Activated CD8-positive, alpha-beta memory T cell treated with anti-CD3 and anti-CD28 coated beads, Interleukin-2, amount 10 ng/mL, durations not matched to agents 7 days and 5 days (primary cell): ENCODE data around the gene S100A13. TPM values are rescaled to one million over a fixed set of nuclear protein-coding genes. Genes with fewer than 3 reads are reported as not detected.
A peak's percentile ranks its signal among the peaks of the same experiment; 100 is the strongest.

Experiments
- ATAC-seq: fragments of 150-1000 bp; cut with Tn5 transposase; one replicate; pipeline ENCODE4 v1.10.0; 2021; ENCODE audit warnings: moderate library complexity
- CTCF ChIA-PET: fragments of 350-600 bp; sonication (Branson Sonifier 250); formaldehyde crosslinking; loops from one replicate; lab custom pipeline; 2021; ENCODE audit warnings: antibody characterized with exemption; lab: Charles Lee
- DNase-seq: peaks from one replicate; pipeline ENCODE4 v3.0.0-alpha.2; 2020
- H3K27ac Mint-ChIP-seq: one replicate; pipeline ENCODE4 v1.8.0; 2021; ENCODE audit warnings: mild to moderate bottlenecking, mixed read lengths
- H3K27me3 Mint-ChIP-seq: one replicate; pipeline ENCODE4 v1.8.0; 2021; ENCODE audit warnings: mixed read lengths
- H3K36me3 Mint-ChIP-seq: one replicate; pipeline ENCODE4 v1.8.0; 2021; ENCODE audit warnings: mild to moderate bottlenecking, mixed read lengths
- H3K4me1 Mint-ChIP-seq: one replicate; pipeline ENCODE4 v1.8.0; 2021; ENCODE audit warnings: mixed read lengths
- H3K4me3 Mint-ChIP-seq: one replicate; pipeline ENCODE4 v1.8.0; 2021; ENCODE audit warnings: mild to moderate bottlenecking, moderate library complexity, mixed read lengths
- H3K9me3 Mint-ChIP-seq: one replicate; pipeline ENCODE4 v1.8.0; 2022; ENCODE audit warnings: low read depth, mixed read lengths
- total RNA-seq, 2 experiments: library from RNA; stranded (reverse); gene quantifications; one replicate each; pipeline ENCODE4 v1.2.3, GENCODE V29; 2021

Gene S100A13
- total RNA-seq, 2 experiments from 2014 or later = 6.0 to 7.0 TPM

GRCh38 chr1:153659656-153660055 lies 32.4 kb upstream of the S100A13 start:
- Mint-ChIP-seq H3K4me3 (peak overlapping the region; percentile 83), H3K36me3 (peaks cover 28% of the 10 kb centered on the region), H3K4me1 (peaks cover 14% of the 10 kb centered on the region), H3K27me3 (no peaks in the 10 kb centered on the region), H3K27ac (peak overlapping the region; percentile 87), H3K9me3 (no peaks in the 10 kb centered on the region)
- DNase-seq (no peak), ATAC-seq (no peak)
- CTCF ChIA-PET = interaction anchor here (1.2 to 2.1 kb wide), 3 partner anchors 11 to 149 kb away, joined by 5 to 13 read pairs (median 5); partner anchors contain the start of gene ILF2

- Mint-ChIP-seq H3K36me3 (peaks cover 25% of the 10 kb centered on the region), H3K27ac (peak overlapping the region; percentile 87), H3K9me3 (no peaks in the 10 kb centered on the region), H3K27me3 (no peaks in the 10 kb centered on the region), H3K4me1 (peaks cover 14% of the 10 kb centered on the region), H3K4me3 (peak overlapping the region; percentile 83)
- CTCF ChIA-PET = interaction anchor here (1.2 to 2.1 kb wide), 3 partner anchors 11 to 148 kb away, joined by 5 to 13 read pairs (median 5); partner anchors contain the start of gene ILF2
- ATAC-seq (no peak), DNase-seq (no peak)
These were observed 31.9 kb upstream of the S100A13 start for GRCh38 chr1:153659175-153659534.

GRCh38 chr1:153658400-153659174 lies 31.3 kb upstream of the S100A13 start, which contains the start of gene SNAPIN:
Gene SNAPIN, plus strand, starts transcription at chr1:153658703. Its CDS starts 41 bp downstream, at chr1:153658744.
- peaks cover 14% of the 10 kb centered on the region for H3K4me1 Mint-ChIP-seq
- no peaks in the 10 kb centered on the region for H3K27me3 Mint-ChIP-seq
- peak within 1 kb of the TSS; percentile 83 for H3K4me3 Mint-ChIP-seq
- DNase-seq (peak; percentile 95), ATAC-seq (peak; percentile 98)
- CTCF ChIA-PET = interaction anchor here (0.6 to 2.1 kb wide), 6 partner anchors 8 to 328 kb away, joined by 3 to 13 read pairs (median 4); partner anchors contain the start of gene ILF2
- peak within 1 kb of the TSS; percentile 87 for H3K27ac Mint-ChIP-seq
- peaks cover 21% of the 10 kb centered on the region for H3K36me3 Mint-ChIP-seq
- H3K9me3 Mint-ChIP-seq = no peaks in the 10 kb centered on the region

GRCh38 chr1:153655333-153655732 lies 28.0 kb upstream of the S100A13 start:
- H3K36me3 Mint-ChIP-seq = peaks cover 2% of the 10 kb centered on the region
- no peak overlapping the region for H3K4me3 Mint-ChIP-seq
- ATAC-seq = no peak
- no peak for DNase-seq
- no peaks in the 10 kb centered on the region for H3K9me3 Mint-ChIP-seq
- CTCF ChIA-PET = interaction anchor here (1.9 kb wide), 1 partner anchor 12 kb away, joined by 6 read pairs; no protein-coding TSS in a partner anchor
- no peak overlapping the region for H3K27ac Mint-ChIP-seq
- H3K4me1 Mint-ChIP-seq = peaks cover 13% of the 10 kb centered on the region
- H3K27me3 Mint-ChIP-seq = no peaks in the 10 kb centered on the region

- H3K27me3 Mint-ChIP-seq = no peaks in the 10 kb centered on the region
- DNase-seq (no peak), ATAC-seq (no peak)
- no peak overlapping the region for H3K4me3 Mint-ChIP-seq
- CTCF ChIA-PET = interaction anchor here (0.7 kb wide), 1 partner anchor 19 kb away, joined by 3 read pairs; the partner anchor contains the start of gene CHTOP
- no peak overlapping the region for H3K27ac Mint-ChIP-seq
- peaks cover 9% of the 10 kb centered on the region for H3K4me1 Mint-ChIP-seq
- no peaks in the 10 kb centered on the region for H3K36me3 Mint-ChIP-seq
- H3K9me3 Mint-ChIP-seq = no peaks in the 10 kb centered on the region
These were observed 25.6 kb upstream of the S100A13 start for GRCh38 chr1:153652805-153653500.

GRCh38 chr1:153651771-153652170 lies 24.5 kb upstream of the S100A13 start:
- Mint-ChIP-seq H3K9me3 (no peaks in the 10 kb centered on the region), H3K36me3 (peaks cover 4% of the 10 kb centered on the region), H3K27ac (no peak overlapping the region), H3K4me3 (no peak overlapping the region), H3K4me1 (peaks cover 8% of the 10 kb centered on the region), H3K27me3 (no peaks in the 10 kb centered on the region)
- no peak for ATAC-seq
- no peak for DNase-seq
- CTCF ChIA-PET = interaction anchor here (0.7 to 1.0 kb wide), 2 partner anchors 20 to 335 kb away, joined by 3 read pairs; partner anchors contain the start of gene RAB13

GRCh38 chr1:153649863-153650235 lies 22.5 kb upstream of the S100A13 start:
- Mint-ChIP-seq H3K4me3 (no peak overlapping the region), H3K36me3 (peaks cover 22% of the 10 kb centered on the region), H3K4me1 (peaks cover 22% of the 10 kb centered on the region), H3K27me3 (no peaks in the 10 kb centered on the region), H3K9me3 (no peaks in the 10 kb centered on the region), H3K27ac (peak overlapping the region; percentile 9)
- ATAC-seq = no peak
- no peak for DNase-seq
- CTCF ChIA-PET = interaction anchor here (0.6 kb wide), 1 partner anchor 22 kb away, joined by 3 read pairs; the partner anchor contains the start of gene S100A1

GRCh38 chr1:153649137-153649862 lies 22.0 kb upstream of the S100A13 start:
- peak overlapping the region; percentile 9 for H3K27ac Mint-ChIP-seq
- DNase-seq (no peak), ATAC-seq (peak; percentile 24)
- H3K9me3 Mint-ChIP-seq = no peaks in the 10 kb centered on the region
- peaks cover 22% of the 10 kb centered on the region for H3K4me1 Mint-ChIP-seq
- no peaks in the 10 kb centered on the region for H3K27me3 Mint-ChIP-seq
- no peak overlapping the region for H3K4me3 Mint-ChIP-seq
- H3K36me3 Mint-ChIP-seq = peaks cover 26% of the 10 kb centered on the region
- CTCF ChIA-PET = interaction anchor here (0.6 kb wide), 1 partner anchor 21 kb away, joined by 3 read pairs; the partner anchor contains the start of gene S100A1

GRCh38 chr1:153648000-153648643 lies 20.8 kb upstream of the S100A13 start:
- H3K27ac Mint-ChIP-seq = no peak overlapping the region
- no peaks in the 10 kb centered on the region for H3K9me3 Mint-ChIP-seq
- H3K4me1 Mint-ChIP-seq = peaks cover 28% of the 10 kb centered on the region
- no peaks in the 10 kb centered on the region for H3K27me3 Mint-ChIP-seq
- no peak overlapping the region for H3K4me3 Mint-ChIP-seq
- H3K36me3 Mint-ChIP-seq = peaks cover 36% of the 10 kb centered on the region
- CTCF ChIA-PET = no interaction called here
- no peak for DNase-seq
- no peak for ATAC-seq

GRCh38 chr1:153647346-153647714 lies 20.0 kb upstream of the S100A13 start:
- CTCF ChIA-PET = interaction anchor here (0.9 to 1.7 kb wide), 2 partner anchors 10 to 114 kb away, joined by 3 to 5 read pairs; no protein-coding TSS in a partner anchor
- no peak overlapping the region for H3K27ac Mint-ChIP-seq
- H3K27me3 Mint-ChIP-seq = no peaks in the 10 kb centered on the region
- H3K36me3 Mint-ChIP-seq = peaks cover 43% of the 10 kb centered on the region
- ATAC-seq (no peak), DNase-seq (no peak)
- H3K4me3 Mint-ChIP-seq = no peak overlapping the region
- no peaks in the 10 kb centered on the region for H3K9me3 Mint-ChIP-seq
- peaks cover 30% of the 10 kb centered on the region for H3K4me1 Mint-ChIP-seq

GRCh38 chr1:153646672-153647345 lies 19.5 kb upstream of the S100A13 start:
- Mint-ChIP-seq H3K9me3 (no peaks in the 10 kb centered on the region), H3K4me1 (peaks cover 33% of the 10 kb centered on the region), H3K27me3 (no peaks in the 10 kb centered on the region), H3K36me3 (peaks cover 46% of the 10 kb centered on the region), H3K27ac (peak overlapping the region; percentile 63), H3K4me3 (no peak overlapping the region)
- DNase-seq = no peak
- CTCF ChIA-PET = interaction anchor here (0.9 to 1.7 kb wide), 2 partner anchors 10 to 113 kb away, joined by 3 to 5 read pairs; no protein-coding TSS in a partner anchor
- no peak for ATAC-seq

- no peak overlapping the region for H3K4me3 Mint-ChIP-seq
- no peak overlapping the region for H3K27ac Mint-ChIP-seq
- peaks cover 29% of the 10 kb centered on the region for H3K4me1 Mint-ChIP-seq
These were observed 16.5 kb upstream of the S100A13 start for GRCh38 chr1:153643816-153644215.

More at GRCh38 chr1:153643816-153644215, 16.5 kb upstream of the S100A13 start:
- CTCF ChIA-PET = interaction anchor here (1.0 to 1.6 kb wide), 3 partner anchors 9 to 36 kb away, joined by 3 to 6 read pairs (median 5); partner anchors contain the start of gene CHTOP
- Mint-ChIP-seq H3K9me3 (no peaks in the 10 kb centered on the region), H3K36me3 (peaks cover 64% of the 10 kb centered on the region), H3K27me3 (no peaks in the 10 kb centered on the region)
- no peak for DNase-seq
- ATAC-seq = no peak
